ENCODE data around the gene ZC3H7B.

Gene ZC3H7B

DNA sequence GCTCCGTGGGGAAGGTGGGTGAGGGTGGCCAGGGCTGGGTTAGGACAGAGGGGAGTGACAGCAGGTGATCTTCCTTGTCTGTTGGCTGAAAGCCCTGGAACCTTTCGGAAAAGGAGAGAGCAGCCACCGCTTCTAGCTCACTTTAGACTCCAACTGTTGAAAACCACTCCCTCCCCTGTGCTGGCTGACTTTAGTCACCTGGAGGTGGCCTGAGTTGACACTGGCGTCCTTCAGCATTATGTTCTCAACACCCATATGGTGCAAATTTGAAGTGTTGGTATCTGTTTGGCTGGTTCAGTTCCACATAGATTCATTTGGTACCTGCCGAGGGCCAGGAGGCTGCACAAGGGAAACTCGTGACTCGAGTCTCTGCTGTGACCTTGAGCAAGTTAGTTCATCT, 28.8 kb downstream of the ZC3H7B start:
- no peak for DNase-seq

DNA sequence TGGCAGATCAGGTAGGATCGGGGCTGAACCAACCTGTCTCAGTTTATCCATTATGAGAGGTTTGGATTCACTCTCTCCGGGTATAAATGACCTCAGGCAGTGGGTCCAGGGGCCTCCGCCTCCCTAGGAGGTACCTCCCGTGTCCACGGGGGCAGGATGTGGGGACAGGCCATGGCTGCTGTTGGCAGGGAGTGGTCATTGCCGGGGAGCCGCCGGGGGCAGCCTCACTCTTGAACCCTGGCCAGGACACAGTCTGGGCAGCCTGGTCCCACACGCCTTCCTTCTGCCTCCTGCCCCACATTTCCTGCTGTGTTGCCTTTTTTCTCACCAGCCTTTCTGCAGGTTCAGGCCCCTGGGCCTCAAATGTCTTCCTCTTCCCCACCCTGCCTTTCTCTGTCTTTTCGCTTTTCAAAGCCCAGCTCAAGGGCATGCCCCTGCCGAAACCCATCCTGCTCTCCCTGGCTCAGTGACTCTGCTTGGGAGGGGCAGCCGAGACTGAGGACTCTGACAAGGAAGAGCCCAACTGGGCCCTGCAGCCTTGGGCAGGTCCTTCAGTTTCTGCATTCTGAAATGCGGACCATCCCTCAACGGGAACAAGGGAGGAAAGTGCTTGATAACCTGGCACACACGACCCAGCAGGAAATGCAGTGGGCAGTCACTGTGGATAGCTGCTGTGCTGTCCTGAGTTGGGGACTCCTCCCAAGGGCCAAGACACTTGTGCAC, 31.1 kb downstream of the ZC3H7B start:
- DNase-seq = no peak

DNA sequence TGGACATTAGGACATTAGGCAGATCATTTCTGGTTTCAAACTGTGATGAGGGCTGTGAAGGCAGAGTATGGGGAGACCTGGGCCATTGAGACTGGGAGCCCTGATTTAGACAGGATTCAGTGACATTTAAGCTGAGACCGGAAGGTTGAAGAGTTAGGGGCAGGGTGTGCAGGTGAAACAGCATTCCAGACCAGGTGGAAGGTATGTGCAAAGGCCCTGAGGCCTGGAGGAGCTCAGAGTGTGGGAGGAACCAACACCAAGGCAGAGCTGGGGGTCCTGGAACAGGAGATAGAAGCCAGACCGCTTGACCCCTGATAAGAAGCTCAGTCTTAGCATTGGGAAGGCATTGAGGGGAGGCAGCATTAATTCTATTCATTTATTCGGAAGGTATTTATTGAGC, 32.5 kb downstream of the ZC3H7B start:
- no peak for DNase-seq

DNA sequence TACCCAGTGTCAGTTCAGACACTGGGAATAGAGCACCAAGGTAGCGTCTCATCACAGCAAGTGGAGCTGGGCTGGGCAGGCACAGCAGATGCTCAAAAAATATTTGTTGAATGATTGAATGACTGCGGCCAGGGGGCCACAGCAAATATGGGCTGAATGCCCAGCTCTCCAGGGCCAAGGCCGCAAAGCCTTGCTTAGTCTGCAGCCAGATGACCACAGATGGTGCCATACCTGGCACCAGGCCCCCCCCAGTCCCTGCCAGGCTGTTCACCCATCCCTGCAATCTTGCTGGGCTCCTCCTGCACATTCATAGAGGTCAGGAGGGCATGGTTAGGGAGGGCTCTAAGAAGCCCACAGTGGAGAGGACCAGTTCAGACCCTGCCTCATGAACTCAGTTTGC, 32.9 kb downstream of the ZC3H7B start:
- DNase-seq = no peak

DNA sequence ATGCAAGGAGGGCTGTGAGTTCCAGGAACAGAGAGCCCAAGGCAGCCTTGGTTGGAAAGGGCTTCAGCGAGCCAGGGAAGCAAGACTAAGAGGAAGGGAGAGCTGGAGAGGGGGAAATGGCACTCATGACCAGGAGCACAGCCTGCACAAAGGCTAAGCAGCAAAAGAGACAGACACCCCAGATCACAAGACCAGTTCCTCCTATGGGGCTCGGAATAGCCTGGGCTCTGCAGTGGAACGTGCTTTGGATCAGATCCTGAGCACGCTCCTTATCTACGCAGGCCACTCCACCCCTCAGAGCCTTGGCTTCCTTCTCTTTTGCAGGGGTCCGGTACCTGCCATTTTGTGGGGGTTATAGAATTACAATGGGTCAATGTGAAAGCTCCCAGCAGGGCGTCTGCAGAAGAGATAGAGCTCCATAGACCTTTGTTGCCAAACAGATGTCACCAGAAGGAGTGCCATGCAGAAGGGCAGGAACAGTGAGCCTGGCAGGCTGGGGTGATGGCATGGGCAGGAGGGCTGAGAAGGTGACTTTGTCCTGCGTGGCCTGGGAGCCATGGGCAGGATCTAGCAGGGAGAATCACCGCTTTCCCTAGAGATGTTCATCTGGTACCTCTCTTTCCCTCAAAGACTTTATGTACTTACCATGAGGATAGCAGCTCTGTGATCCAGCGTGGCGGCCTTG, 33.8 kb downstream of the ZC3H7B start:
- DNase-seq = no peak

DNA sequence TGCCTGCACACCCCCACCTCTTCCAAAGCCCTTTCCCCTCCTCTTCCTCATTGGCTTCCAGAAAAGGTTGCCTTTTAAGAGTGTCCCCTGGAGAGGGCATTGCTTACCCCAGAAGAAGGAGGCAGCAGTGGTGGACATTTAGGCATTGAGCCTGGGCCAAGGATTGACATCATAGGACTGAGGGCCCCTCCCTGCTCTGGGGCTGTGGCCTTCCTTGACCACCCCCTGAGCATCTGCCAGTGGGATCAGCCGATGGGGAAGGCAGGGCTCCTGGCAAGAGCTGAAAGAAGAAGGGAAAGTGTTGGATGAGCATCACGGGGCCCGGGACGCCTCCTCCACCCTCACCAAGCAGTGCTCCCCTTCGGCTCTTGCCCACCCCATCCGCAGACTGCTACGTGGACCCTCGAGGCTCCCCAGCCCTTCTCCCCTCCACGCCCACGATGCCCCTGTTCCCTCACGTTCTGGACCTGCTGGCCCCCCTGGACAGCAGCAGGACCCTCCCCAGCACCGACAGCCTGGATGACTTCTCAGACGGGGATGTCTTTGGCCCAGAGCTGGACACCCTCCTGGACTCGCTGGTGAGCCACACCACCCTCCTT, 37.4 kb downstream of the ZC3H7B start:
- no peak for DNase-seq

DNA sequence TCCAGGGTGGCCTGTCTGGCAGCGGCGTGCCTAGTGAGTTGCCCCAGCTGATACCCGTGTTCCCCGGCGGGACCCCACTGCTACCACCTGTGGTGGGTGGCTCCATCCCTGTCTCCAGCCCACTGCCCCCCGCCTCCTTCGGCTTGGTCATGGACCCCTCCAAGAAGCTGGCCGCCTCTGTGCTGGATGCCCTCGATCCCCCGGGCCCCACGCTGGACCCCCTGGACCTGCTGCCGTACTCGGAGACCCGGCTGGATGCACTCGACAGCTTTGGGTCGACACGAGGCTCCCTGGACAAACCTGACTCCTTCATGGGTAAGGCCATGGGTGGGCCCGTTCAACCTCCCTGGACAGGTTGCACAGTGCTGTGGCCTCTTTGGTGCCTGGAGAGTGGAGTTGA, 38.5 kb downstream of the ZC3H7B start:
- DNase-seq = no peak

DNA sequence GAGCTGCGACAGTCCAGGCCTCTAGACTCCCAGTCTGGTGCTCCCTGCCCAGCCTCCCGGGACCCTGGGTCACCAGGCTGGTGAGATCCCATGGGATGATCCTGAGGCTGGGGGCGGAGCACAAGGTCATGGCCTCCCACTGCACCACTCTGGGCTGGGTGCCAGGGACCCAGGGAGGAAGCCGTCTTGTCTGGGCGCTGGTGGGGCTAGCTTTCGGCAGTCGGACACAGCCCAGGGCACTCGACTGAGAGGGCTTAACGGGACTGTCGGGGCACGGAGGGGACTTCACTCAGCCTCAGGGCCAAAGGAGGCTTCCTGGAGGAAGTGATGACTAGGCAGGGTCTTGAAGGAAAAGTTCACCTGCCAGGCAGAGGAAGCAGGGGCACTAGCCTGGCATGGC, 39.0 kb downstream of the ZC3H7B start:
- no peak for DNase-seq

DNA sequence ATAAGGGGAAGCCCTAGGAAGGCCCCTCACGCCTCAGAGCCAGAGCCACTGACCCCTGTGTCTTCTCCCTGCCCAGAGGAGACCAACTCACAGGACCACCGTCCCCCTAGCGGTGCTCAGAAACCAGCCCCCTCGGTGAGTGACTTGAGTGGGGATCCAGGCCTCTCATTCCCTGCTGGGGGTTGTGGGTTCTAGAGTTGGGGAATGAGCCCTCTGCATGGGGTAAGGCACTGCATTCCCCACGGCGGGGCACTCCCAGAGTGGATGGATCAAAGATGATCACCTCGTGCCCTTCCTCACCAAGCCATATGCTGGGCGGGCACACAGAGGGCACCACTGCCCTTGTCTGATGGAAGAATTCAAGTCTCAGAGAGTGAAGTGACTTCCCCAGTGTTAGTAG, 39.7 kb downstream of the ZC3H7B start:
- DNase-seq = no peak

DNA sequence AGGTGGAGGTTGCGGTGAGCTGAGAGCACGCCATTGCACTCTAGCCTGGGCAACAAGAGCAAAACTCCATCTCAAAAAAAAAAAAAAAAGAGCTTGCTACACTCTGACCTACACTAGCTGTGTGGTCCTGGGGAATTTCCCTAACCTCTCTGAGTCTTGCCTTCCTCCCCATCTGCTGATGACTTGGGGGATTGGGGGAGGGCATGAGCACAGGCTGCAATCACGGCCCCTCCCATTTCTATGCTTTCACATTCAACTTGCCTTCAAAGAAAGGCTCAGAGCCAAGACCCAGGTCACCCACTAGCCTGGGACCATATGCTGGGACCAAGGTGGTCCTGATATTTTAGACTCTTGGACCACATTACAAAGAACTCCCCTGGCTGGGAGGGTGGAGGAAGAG, 40.7 kb downstream of the ZC3H7B start:
- no peak for DNase-seq

DNA sequence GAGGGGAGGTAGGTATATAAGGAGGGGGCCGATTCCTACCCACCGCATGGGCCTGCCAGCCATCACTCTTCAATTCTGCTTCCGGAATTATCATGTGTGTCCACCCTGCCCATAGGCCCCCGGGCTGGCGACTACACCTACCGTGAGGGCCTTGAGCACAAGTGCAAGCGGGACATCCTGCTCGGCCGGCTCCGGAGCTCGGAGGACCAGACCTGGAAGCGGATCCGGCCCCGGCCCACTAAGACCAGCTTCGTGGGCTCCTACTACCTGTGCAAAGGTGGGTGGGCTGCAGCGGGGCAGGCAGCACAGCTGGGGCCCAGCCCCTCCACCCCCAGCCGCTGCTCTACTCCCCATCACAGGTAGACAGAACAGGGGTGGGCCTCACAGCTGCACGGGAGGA, 42.0 kb downstream of the ZC3H7B start:
- DNase-seq = no peak

DNA sequence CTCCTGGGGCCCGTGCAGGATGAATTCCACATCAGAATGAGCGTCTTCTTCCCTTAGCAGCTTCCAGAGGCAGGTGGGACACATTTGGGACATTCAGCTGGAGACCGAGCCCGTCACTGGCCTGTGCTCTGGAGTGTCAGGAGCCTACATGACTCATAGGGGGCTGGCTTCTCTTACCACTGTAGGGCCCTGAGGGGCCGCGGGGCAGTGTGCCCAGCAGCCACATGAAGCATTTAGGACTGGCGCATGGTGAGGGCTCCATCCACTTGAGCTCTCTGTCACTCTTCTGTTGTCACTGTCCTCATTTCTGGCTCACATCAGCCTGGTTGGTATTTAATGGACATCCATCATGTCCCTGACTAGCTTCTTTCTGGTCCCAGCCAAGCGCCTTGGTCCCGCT, 42.4 kb downstream of the ZC3H7B start:
- no peak for DNase-seq

DNA sequence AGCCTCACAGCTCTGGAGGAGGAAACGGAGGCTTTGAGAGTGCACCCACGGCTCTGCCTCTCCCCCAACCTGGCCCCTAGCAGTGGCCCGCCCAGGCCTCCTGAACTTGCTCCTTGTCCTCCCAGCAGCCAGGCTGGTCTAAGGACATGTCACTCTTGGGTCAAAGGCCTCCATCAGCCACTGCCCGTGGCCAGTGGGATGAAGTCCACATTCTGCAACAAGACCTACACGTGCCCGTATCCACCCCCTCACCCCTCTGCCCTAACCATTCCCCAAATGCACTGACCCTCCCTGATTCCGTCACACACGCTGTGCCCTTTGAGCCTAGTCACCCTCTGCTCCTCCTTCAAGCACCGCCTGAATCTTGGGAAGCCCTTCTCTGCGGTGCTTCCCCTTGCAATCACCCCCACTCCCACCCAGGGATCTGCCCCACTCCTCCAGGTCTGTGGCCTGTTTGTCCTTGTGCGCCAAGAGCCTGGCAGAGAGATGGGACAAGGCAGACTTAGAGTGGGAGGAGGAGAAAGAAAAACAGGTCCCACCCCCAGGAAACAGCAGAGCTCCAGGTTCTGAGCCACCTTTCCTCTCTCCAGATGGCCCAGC, 43.0 kb downstream of the ZC3H7B start:
- no peak for DNase-seq

DNA sequence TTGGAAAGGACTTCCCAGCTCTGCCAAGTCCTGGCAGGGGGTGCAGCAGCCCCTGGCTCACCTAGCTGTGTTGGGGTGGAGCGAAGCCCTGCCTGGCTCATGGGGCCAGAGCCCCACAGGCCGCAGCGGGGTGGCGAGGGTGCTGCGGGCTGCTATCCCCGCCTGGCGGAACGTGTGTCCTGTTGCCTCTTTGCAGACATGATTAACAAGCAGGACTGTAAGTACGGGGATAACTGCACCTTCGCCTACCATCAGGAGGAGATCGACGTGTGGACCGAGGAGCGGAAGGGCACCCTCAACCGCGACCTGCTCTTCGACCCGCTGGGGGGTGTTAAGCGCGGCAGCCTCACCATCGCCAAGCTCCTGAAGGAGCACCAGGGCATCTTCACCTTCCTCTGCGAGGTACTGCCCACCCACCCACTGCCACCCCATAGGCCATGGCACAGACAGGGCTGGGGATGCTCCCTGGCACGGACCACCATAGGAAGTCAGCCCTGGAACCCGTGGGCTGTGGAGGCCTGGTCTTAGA, 44.5 kb downstream of the ZC3H7B start:
- DNase-seq = no peak

DNA sequence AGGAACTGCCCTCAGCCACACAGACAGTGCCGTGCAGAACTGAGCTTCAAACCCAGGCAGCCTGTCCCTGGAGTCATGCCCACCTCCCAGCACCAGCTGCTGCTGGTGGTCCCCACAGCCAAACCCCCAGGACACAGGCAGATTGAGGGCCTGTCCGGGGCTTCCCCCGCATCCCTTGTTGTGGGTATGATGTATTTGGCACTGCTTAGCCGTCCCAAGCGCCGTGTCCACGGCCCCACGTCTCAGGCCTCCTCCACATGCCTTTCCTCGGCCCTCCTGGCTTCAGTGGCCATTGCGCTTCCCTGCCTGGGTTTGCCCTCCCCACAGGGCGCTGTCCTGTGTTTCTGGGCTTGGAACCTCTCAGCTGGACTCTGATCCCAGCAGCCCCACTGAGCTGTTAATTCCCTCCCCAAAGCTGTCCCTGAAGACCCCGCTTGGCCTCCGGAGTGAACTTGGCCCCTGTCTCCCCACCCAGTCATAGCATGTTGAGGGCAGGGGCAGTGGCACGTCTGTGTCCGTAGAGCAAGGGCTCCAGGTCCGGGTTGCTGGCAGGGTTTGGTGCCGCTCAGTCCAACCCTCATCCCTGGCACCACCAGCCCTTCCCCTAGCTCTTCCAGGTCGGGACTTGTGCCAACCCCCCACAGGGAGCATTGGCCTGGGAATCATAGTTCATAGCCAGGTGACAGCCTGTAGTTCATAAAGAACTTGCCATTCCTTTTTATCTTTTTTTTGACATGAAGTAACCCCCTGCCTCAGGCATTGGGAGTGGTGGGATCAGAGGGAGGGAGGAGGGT, 45.9 kb downstream of the ZC3H7B start:
- no peak for DNase-seq

DNA sequence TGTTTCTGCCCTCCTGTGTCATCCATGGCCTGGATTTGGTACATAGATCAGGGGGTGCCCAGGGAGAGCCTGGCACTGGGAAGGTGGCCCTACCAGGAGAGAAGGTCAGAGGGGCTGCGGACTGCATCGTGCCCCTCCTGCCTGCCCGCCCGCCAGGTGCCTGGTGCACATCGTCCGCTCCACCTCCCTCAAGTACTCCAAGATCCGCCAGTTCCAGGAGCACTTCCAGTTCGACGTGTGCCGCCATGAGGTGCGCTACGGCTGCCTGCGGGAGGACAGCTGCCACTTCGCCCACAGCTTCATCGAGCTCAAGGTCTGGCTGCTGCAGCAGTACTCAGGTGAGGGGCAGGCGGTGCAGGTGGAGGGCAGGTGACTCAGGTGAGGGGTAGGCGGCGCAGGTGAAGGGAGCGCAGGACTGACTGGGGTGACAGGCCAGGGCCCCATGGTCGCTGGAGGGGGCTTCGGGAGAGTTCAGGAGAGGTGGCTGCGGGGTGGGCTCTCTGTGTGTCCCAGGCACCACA, 47.7 kb downstream of the ZC3H7B start:
- DNase-seq = no peak

DNA sequence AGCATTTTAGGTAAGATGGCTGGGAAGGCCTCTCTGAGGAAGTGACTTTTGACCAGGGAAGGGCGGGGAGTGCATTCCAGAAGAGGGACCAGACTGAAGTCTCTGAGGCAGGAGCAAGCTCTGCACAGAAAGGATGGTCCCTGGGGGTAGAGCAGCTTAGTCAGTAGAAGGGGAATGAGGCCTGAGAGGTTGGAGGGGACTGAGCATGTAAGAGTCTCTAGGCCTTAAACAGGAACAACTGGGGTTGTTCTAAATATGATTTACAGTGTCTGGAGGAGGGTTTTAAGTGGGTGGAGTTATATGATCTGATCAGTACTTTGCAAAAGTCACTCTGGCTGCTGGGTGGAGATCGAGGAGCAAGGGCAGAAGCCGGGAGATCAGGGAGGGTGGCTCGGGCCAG, 48.8 kb downstream of the ZC3H7B start:
- DNase-seq = no peak

DNA sequence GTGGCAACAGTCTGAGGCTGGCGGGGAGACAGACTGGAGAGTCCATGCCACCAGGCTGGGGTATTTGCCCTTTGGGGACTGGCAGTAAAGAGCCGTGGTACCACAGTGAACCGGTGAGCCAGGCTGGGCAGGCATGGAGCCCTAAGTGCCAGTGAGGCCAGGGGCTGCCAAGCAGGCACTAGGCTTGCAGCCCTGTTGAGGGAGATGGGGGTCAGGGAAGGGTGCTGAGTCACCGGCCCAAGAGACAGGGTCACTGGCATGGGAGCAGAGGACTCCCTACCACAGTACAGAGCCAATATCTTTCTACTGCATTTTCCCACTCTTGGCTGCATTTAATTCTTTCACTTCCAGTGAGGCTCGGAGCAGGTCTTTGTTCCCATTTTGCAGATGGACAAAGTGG, 49.7 kb downstream of the ZC3H7B start:
- no peak for DNase-seq

DNA sequence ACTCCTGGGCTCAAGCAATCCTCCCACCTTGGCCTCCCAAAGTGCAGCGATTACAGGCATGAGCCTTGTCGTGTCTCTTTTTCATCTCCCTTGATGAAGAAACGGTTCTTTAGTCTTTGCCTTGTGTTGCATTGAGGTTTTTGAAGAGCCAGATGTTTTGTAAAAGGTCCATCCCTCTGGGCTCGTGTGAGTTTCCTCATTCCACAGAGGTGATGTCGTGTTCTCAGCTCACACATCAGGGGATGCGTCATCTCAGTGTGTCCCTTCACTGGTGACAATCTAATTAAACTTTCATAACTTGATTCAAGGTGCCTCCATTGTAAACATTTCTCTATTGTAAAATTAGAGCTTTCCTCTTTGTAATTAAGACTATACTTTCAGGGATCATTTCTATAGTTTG, 50.7 kb downstream of the ZC3H7B start:
- DNase-seq = no peak

DNA sequence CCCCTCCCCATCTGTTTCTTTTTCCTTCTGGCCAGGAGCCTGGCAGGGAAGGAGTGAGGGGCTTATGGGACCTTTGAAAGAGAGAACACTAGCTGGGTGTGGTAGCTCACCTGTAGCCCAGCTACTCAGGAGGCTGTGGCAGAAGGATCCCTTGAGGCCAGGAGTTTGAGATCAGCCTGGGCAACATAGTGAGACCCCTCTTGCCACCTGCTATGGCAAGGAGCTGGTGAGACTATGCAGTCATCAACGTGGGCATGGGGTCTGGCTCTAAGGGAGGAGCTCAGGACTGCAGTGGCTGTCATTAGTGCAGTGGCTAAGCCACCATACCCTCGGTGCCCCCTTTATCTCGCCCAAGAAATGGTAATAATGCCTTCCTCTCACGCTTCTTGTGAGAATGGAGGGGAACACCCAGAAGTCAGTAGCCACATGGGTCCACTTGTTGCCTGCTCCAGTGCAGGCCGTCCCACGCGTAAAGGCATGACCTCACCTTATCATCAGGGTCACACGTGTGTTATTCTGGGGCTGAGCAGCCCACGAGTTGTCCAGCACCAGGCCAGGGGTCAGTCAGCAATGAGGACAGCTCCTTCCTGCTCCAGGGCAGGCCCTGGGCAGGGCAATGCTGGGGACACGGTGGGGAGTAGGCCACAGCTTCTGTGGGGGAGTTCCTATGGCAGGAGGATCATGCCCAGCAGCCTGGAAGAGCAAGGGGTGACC, 52.7 kb downstream of the ZC3H7B start:
- no peak for DNase-seq

DNA sequence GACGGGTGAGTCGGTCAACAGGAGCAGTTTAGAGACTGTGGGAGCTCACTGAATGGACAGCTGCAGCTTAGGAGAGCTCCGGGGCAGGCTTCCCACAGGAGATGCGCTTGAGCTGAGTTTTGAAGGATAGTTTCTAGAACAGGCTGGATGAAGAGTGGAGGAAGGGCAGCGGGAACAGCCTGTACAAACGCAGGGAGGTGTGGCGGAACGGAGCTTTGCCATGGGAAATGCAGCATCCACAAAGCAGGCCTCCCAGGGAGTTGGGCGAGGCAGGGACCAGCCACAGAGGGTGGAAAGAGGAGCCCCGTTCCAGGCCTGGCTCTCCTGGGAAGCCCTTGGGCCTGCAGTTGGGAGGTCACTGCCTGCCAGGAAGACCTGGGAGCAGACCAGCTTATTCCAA, 53.7 kb downstream of the ZC3H7B start:
- DNase-seq = no peak

DNA sequence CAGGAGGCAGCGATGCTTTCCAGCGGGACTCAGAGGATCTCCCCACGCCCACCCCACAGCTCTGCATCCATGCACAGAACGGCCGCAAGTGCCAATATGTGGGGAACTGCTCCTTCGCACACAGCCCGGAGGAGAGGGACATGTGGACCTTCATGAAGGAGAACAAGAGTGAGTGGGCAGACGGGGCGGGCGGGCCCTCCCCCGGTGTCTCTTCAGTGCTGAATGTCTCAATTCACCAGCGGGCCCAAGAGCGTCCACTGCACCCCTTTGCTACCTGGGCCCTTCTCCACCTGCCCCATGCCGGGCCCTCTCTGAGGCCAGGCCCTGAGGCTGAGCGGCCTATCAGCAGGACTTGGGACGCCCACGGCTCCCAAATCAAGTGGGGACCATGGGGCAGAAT, 54.6 kb downstream of the ZC3H7B start:
- DNase-seq = no peak

Measured in activated CD4-positive, alpha-beta T cell treated with anti-CD3 and anti-CD28 coated beads, Interleukin-2, amount 50 U/mL, for 4 hours (primary cell).